Mesenchymal stem cell (in vitro differentiated cells and primary cell): ENCODE measurements around the gene POLD4.
A peak's percentile ranks its signal among the peaks of the same experiment; 100 is the strongest.

Experiments used
- DNase-seq: peaks from one replicate; pipeline ENCODE4 v3.0.0-alpha.2; 2013
- H2AFZ ChIP-seq: one replicate; pipeline ENCODE4 v1.6.1; 2013; ENCODE audit warnings: low read depth, mild to moderate bottlenecking, control low read depth, inconsistent platforms, low read length, moderate library complexity
- H2AK5ac ChIP-seq: 2 replicates; pipeline ENCODE4 v1.6.1; 2013; ENCODE audit warnings: low read length, moderate library complexity, mild to moderate bottlenecking, inconsistent platforms; ENCODE audit not compliant: severe bottlenecking
- H2BK120ac ChIP-seq: one replicate; pipeline ENCODE4 v1.6.1; 2013; ENCODE audit warnings: low read depth, mild to moderate bottlenecking, inconsistent platforms, low read length, moderate library complexity
- H2BK12ac ChIP-seq, 2 experiments: one replicate each; pipeline ENCODE4 v1.6.1; 2013; ENCODE audit warnings: inconsistent platforms in 2 of 2, low read length in 2 of 2, mild to moderate bottlenecking in 2 of 2, moderate library complexity in 2 of 2, control low read depth in 1 of 2
- H2BK15ac ChIP-seq: one replicate; pipeline ENCODE4 v1.6.1; 2013; ENCODE audit warnings: mild to moderate bottlenecking, low read depth, inconsistent platforms; ENCODE audit not compliant: poor library complexity, severe bottlenecking
- H2BK5ac ChIP-seq: 2 replicates; pipeline ENCODE4 v1.6.1; 2013; ENCODE audit warnings: low read depth, mild to moderate bottlenecking, low read length, control low read depth, inconsistent platforms; ENCODE audit not compliant: poor library complexity, severe bottlenecking
- H3K14ac ChIP-seq, 2 experiments: one replicate each; pipeline ENCODE4 v1.6.1; 2013; ENCODE audit warnings: inconsistent platforms in 2 of 2, low read length in 2 of 2, control low read depth in 1 of 2, mild to moderate bottlenecking in 1 of 2, moderate library complexity in 1 of 2
- H3K18ac ChIP-seq, 2 experiments: one replicate each; pipeline ENCODE4 v1.6.1; 2013; ENCODE audit warnings: inconsistent platforms in 2 of 2, low read length in 2 of 2, control low read depth in 1 of 2, low read depth in 1 of 2, mild to moderate bottlenecking in 1 of 2
- H3K23ac ChIP-seq, 2 experiments: one replicate each; pipeline ENCODE4 v1.6.1; 2013; ENCODE audit warnings: inconsistent platforms in 2 of 2, low read length in 2 of 2, mild to moderate bottlenecking in 2 of 2, moderate library complexity in 2 of 2, control low read depth in 1 of 2
- H3K27ac ChIP-seq: 2 replicates; pipeline ENCODE4 v1.5.1; 2013; ENCODE audit warnings: mild to moderate bottlenecking, moderate library complexity, low read length, control low read depth, inconsistent platforms; ENCODE audit not compliant: poor library complexity, severe bottlenecking
- H3K27me3 ChIP-seq, 2 experiments: 2 replicates each; pipeline versions ENCODE4 v1.6.1 to v1.7.0; 2013; ENCODE audit warnings: low read length in 2 of 2, mild to moderate bottlenecking in 2 of 2, moderate library complexity in 2 of 2, control low read depth in 1 of 2, inconsistent platforms in 1 of 2; ENCODE audit not compliant: control insufficient read depth in 1 of 2, insufficient read depth in 1 of 2
- H3K36me3 ChIP-seq, 2 experiments: 2 replicates each; pipeline versions ENCODE4 v1.6.1 to v1.7.0; 2013; ENCODE audit warnings: low read length in 2 of 2, control low read depth in 1 of 2, inconsistent platforms in 1 of 2, low read depth in 1 of 2, mild to moderate bottlenecking in 1 of 2; ENCODE audit not compliant: insufficient read depth in 2 of 2, control insufficient read depth in 1 of 2
- H3K4ac ChIP-seq, 2 experiments: one replicate each; pipeline ENCODE4 v1.6.1; 2013; ENCODE audit warnings: inconsistent platforms in 2 of 2, low read length in 2 of 2, mild to moderate bottlenecking in 2 of 2, moderate library complexity in 2 of 2, control low read depth in 1 of 2, low read depth in 1 of 2
- H3K4me1 ChIP-seq: 2 replicates; pipeline ENCODE4 v1.6.1; 2013; ENCODE audit warnings: low read depth, low read length, control low read depth; ENCODE audit not compliant: control insufficient read depth, insufficient read depth
- H3K4me2 ChIP-seq: 2 replicates; pipeline ENCODE4 v1.6.1; 2013; ENCODE audit warnings: low read length, mild to moderate bottlenecking, inconsistent platforms; ENCODE audit not compliant: poor library complexity, severe bottlenecking
- H3K4me3 ChIP-seq, 2 experiments: 2 replicates each; pipeline versions ENCODE4 v1.5.1 to v1.7.0; 2013; ENCODE audit warnings: low read length in 2 of 2, mild to moderate bottlenecking in 2 of 2, control low read depth in 1 of 2, low read depth in 1 of 2; ENCODE audit not compliant: insufficient read depth in 1 of 2
- H3K79me1 ChIP-seq: replicated peaks from 2 replicates; pipeline ENCODE4 v1.6.1; 2013; ENCODE audit warnings: mild to moderate bottlenecking, control low read depth, low read length, inconsistent platforms; ENCODE audit not compliant: poor library complexity, severe bottlenecking
- H3K9ac ChIP-seq: 2 replicates; pipeline ENCODE4 v1.7.0; 2013; ENCODE audit warnings: mild to moderate bottlenecking, low read length, moderate library complexity
- H3K9me3 ChIP-seq: 2 replicates; pipeline ENCODE4 v1.7.0; 2013; ENCODE audit warnings: mild to moderate bottlenecking, low read length; ENCODE audit not compliant: control insufficient read depth
- H4K8ac ChIP-seq: one replicate; pipeline ENCODE4 v1.6.1; 2013; ENCODE audit warnings: inconsistent platforms, mild to moderate bottlenecking, low read length, moderate library complexity
- H4K91ac ChIP-seq: one replicate; pipeline ENCODE4 v1.6.1; 2013; ENCODE audit warnings: mild to moderate bottlenecking, low read length, inconsistent platforms
- WGBS: methylation state at CpG from one replicate; pipeline ENCODE4 v1.1.7; 2013; ENCODE audit warnings: mixed read lengths; 5-methylcytosine and 5-hydroxymethylcytosine counted together

Gene POLD4

GRCh38 chr11:67375320-67376055 is 22.1 kb upstream of the POLD4 start:
- H3K4me3 ChIP-seq, result no peak overlapping the region
- 35% methylated on average over 12 of the region's 15 CpGs for WGBS

DNA sequence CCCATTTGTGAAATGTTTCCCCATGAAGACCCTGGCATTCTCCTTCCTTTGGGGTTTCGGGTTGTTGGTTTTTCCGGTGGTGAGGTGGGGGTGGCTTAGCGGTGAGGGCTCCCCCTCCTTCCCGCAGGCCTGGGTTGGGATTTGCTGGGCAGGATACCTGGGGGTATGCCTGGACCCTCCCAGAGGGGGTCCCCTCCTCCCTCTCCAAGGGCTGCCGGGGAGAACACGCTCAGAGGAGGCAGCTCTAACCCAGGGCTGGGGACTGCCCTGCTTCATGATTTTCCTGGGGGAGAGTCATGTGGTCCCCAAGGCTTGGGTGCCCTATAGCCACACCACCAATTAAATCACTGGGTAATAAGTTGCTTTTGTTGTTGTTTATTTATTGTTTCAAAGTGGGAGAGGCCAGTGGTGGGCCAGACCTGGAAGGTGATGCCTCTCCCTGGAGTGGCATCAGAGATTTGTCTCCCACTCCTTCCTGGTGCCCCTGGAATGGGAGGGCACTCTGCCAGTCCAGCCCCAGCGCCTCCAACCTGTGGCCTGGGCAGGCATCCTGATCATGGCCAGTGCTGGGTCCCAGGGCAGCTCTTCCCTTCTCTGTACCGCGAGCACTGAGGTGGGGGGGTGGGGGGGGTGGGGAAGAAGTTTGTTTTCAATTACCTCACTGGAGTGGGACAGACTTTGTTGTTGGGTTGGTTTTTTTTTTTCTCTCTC is 21.4 kb upstream of the POLD4 start:
- peak overlapping the region; percentile 96 for H2BK5ac ChIP-seq
- DNase-seq, result no peak
- H3K27me3 ChIP-seq, result no peaks in the 10 kb centered on the region
- peak overlapping the region; percentile 88 to 96 for H3K18ac ChIP-seq
- peak overlapping the region; percentile 92 for H2BK120ac ChIP-seq
- peak overlapping the region; percentile 99 for H3K27ac ChIP-seq
- peak overlapping the region in 1 of 2 experiments; percentile 81 for H3K4me3 ChIP-seq
- peak overlapping the region; percentile 95 for H2AK5ac ChIP-seq
- H3K79me1 ChIP-seq, result peaks cover 7% of the 10 kb centered on the region
- H3K4ac ChIP-seq, result peak overlapping the region; percentile 91 to 96
- peaks cover 65% of the 10 kb centered on the region for H3K4me1 ChIP-seq
- H3K4me2 ChIP-seq, result peak overlapping the region; percentile 59
- peak overlapping the region; percentile 91 for H3K9ac ChIP-seq
- H3K14ac ChIP-seq, result peak overlapping the region in 1 of 2 experiments; percentile 30
- no peaks in the 10 kb centered on the region for H3K9me3 ChIP-seq
- no peak overlapping the region for H2AFZ ChIP-seq
- H2BK12ac ChIP-seq, result peak overlapping the region; percentile 89 to 98
- no peak overlapping the region for H3K23ac ChIP-seq
- H4K91ac ChIP-seq, result peak overlapping the region; percentile 95
- 29% methylated on average over 5 of the region's 9 CpGs for WGBS
- peak overlapping the region; percentile 87 for H2BK15ac ChIP-seq
- H3K36me3 ChIP-seq, result peaks cover 0 to 11% of the 10 kb centered on the region in 2 experiments
- peak overlapping the region; percentile 98 for H4K8ac ChIP-seq

More at GRCh38 chr11:67375320-67376055, 22.1 kb upstream of the POLD4 start:
- peaks cover 7% of the 10 kb centered on the region for H3K79me1 ChIP-seq
- peak overlapping the region; percentile 93 for H4K91ac ChIP-seq
- peak overlapping the region; percentile 99 for H3K27ac ChIP-seq
- no peaks in the 10 kb centered on the region for H3K9me3 ChIP-seq
- peak overlapping the region; percentile 59 to 89 for H2BK12ac ChIP-seq
- peaks cover 0 to 11% of the 10 kb centered on the region in 2 experiments for H3K36me3 ChIP-seq
- peak overlapping the region; percentile 83 for H2BK120ac ChIP-seq
- no peak for DNase-seq
- peak overlapping the region; percentile 96 for H2AK5ac ChIP-seq
- no peak overlapping the region for H3K23ac ChIP-seq
- peak overlapping the region; percentile 74 for H2BK5ac ChIP-seq
- peak overlapping the region; percentile 91 for H3K9ac ChIP-seq
- H2AFZ ChIP-seq, result no peak overlapping the region
- peaks cover 60% of the 10 kb centered on the region for H3K4me1 ChIP-seq
- peak overlapping the region; percentile 18 for H3K4me2 ChIP-seq
- H3K14ac ChIP-seq, result no peak overlapping the region
- peak overlapping the region; percentile 31 to 96 for H3K18ac ChIP-seq
- H3K4ac ChIP-seq, result no peak overlapping the region
- H4K8ac ChIP-seq, result peak overlapping the region; percentile 93
- peak overlapping the region; percentile 70 for H2BK15ac ChIP-seq
- no peaks in the 10 kb centered on the region for H3K27me3 ChIP-seq

- H2AFZ ChIP-seq, result no peak overlapping the region
- no peaks in the 10 kb centered on the region for H3K27me3 ChIP-seq
- H3K79me1 ChIP-seq, result peaks cover 7% of the 10 kb centered on the region
- H3K4me2 ChIP-seq, result peak overlapping the region; percentile 59
- H3K4me3 ChIP-seq, result peak overlapping the region; percentile 81 to 86
- H3K18ac ChIP-seq, result peak overlapping the region; percentile 95
- H3K4me1 ChIP-seq, result peaks cover 65% of the 10 kb centered on the region
- H2BK12ac ChIP-seq, result peak overlapping the region; percentile 89 to 98
- peak overlapping the region; percentile 91 for H3K9ac ChIP-seq
- peaks cover 0 to 11% of the 10 kb centered on the region in 2 experiments for H3K36me3 ChIP-seq
- peak overlapping the region; percentile 93 to 96 for H3K4ac ChIP-seq
- peak overlapping the region; percentile 66 for H2AK5ac ChIP-seq
- H3K9me3 ChIP-seq, result no peaks in the 10 kb centered on the region
- peak overlapping the region; percentile 97 for H2BK120ac ChIP-seq
- H3K14ac ChIP-seq, result peak overlapping the region in 1 of 2 experiments; percentile 26
- H4K8ac ChIP-seq, result peak overlapping the region; percentile 93
- peak overlapping the region; percentile 94 for H2BK15ac ChIP-seq
- H2BK5ac ChIP-seq, result peak overlapping the region; percentile 100
- peak; percentile 96 for DNase-seq
- WGBS, result under 1% methylated on average over 29 of the region's 40 CpGs
- H4K91ac ChIP-seq, result peak overlapping the region; percentile 95
- H3K23ac ChIP-seq, result no peak overlapping the region
- H3K27ac ChIP-seq, result peak overlapping the region; percentile 99
These were observed 20.6 kb upstream of the POLD4 start for GRCh38 chr11:67373648-67374570.
